GM19463 (cell line): ENCODE results near the gene NRXN3.

ENCODE experiments used
- ATAC-seq: cut with Tn5 transposase; IDR thresholded peaks from one replicate; pipeline ENCODE4 v1.9.1; 2021; ENCODE audit warnings: mild to moderate bottlenecking, moderate library complexity; ENCODE audit not compliant: unreplicated experiment

The NRXN3 gene

GRCh38 chr14:78316786-78317185 lies 146.6 kb downstream of the NRXN3 start:
- no peak for ATAC-seq

- ATAC-seq, result no peak
Measured at GRCh38 chr14:78319406-78319805, 149.2 kb downstream of the NRXN3 start.

GRCh38 chr14:78319887-78320635 lies 149.9 kb downstream of the NRXN3 start:
- no peak for ATAC-seq

GRCh38 chr14:78324353-78324752 lies 154.2 kb downstream of the NRXN3 start:
- no peak for ATAC-seq

GRCh38 chr14:78325911-78326310 lies 155.7 kb downstream of the NRXN3 start:
- ATAC-seq, result no peak

- ATAC-seq, result no peak
Measured at GRCh38 chr14:78327426-78328221, 157.5 kb downstream of the NRXN3 start.

- no peak for ATAC-seq
Measured at GRCh38 chr14:78329371-78329770, 159.2 kb downstream of the NRXN3 start.

GRCh38 chr14:78335531-78335930 lies 165.4 kb downstream of the NRXN3 start:
- ATAC-seq, result no peak

GRCh38 chr14:78340250-78340649 lies 170.1 kb downstream of the NRXN3 start:
- ATAC-seq, result no peak

GRCh38 chr14:78341827-78342389 lies 171.7 kb downstream of the NRXN3 start:
- ATAC-seq, result no peak

- ATAC-seq, result no peak
Measured at GRCh38 chr14:78342879-78343278, 172.7 kb downstream of the NRXN3 start.

- ATAC-seq, result no peak
Measured at GRCh38 chr14:78344290-78344689, 174.1 kb downstream of the NRXN3 start.

- ATAC-seq, result no peak
Measured at GRCh38 chr14:78345131-78345744, 175.1 kb downstream of the NRXN3 start.

- ATAC-seq, result no peak
Measured at GRCh38 chr14:78346747-78347146, 176.6 kb downstream of the NRXN3 start.

GRCh38 chr14:78355109-78355508 lies 184.9 kb downstream of the NRXN3 start:
- ATAC-seq, result no peak

GRCh38 chr14:78356391-78356790 lies 186.2 kb downstream of the NRXN3 start:
- ATAC-seq, result no peak

GRCh38 chr14:78358591-78358990 lies 188.4 kb downstream of the NRXN3 start:
- no peak for ATAC-seq

- ATAC-seq, result no peak
Measured at GRCh38 chr14:78359581-78359980, 189.4 kb downstream of the NRXN3 start.

- ATAC-seq, result no peak
Measured at GRCh38 chr14:78363008-78363407, 192.8 kb downstream of the NRXN3 start.

GRCh38 chr14:78367355-78367754 lies 197.2 kb downstream of the NRXN3 start:
- no peak for ATAC-seq

GRCh38 chr14:78383060-78383459 lies 212.9 kb downstream of the NRXN3 start:
- no peak for ATAC-seq
